Activated CD4-positive, alpha-beta T cell treated with anti-CD3 and anti-CD28 coated beads, Interleukin-2, amount 50 U/mL, for 48 hours (primary cell): ENCODE data around the gene AKAP8L.
"Not testable (repeated sequence)": the region's sequence is repeated elsewhere in the genome, so short reads cannot be mapped to it uniquely, and the experiment has no call there.

Experiments used
- DNase-seq, 2 experiments: peaks; one replicate each; pipeline ENCODE4 v3.0.0-alpha.2; 2020

The AKAP8L gene

GRCh38 chr19:15352535-15352934, 66.3 kb downstream of the AKAP8L start:
- DNase-seq = not testable (repeated sequence)

DNA sequence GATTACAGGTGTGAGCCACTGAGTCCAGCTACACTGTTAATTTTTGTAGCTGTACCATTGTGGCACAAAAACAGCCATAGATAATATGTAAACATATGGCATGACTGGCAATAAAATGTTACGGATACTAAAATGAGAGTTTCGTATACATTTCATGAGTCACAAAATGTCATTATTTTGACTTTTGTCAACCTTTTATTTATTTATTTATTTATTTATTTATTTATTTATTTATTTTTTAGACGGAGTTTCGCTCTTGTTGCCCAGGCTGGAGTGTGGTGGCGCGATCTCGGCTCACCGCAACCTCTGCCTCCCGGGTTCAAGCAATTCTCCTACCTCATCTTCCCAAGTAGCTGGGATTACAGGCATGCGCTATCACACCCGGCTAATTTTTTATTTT, 77.5 kb downstream of the AKAP8L start:
- DNase-seq = not testable (repeated sequence)

- no peak for DNase-seq
Observed at GRCh38 chr19:15340086-15340485, 78.7 kb downstream of the AKAP8L start.

GRCh38 chr19:15337202-15337601, 81.6 kb downstream of the AKAP8L start:
- DNase-seq = no peak

DNA sequence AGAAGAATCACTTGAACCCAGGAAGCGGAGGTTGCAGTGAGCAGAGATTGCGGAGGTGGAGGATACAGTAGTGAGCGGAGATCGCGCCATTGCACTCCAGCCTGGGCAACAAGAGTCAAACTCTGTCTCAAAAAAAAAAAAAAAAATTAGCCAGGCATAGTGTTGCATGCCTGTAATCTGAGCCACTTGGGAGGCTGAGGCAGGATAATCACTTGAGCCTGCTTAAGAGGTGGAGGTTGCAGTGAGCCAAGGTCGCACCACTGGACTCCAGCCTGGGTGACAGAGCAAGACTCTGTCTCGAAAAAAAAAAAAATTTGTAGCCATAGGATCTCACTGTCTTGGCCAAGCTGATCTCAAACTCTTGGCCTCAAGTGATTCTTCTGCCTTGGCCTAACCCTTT, 82.8 kb downstream of the AKAP8L start:
- not testable (repeated sequence) for DNase-seq

DNA sequence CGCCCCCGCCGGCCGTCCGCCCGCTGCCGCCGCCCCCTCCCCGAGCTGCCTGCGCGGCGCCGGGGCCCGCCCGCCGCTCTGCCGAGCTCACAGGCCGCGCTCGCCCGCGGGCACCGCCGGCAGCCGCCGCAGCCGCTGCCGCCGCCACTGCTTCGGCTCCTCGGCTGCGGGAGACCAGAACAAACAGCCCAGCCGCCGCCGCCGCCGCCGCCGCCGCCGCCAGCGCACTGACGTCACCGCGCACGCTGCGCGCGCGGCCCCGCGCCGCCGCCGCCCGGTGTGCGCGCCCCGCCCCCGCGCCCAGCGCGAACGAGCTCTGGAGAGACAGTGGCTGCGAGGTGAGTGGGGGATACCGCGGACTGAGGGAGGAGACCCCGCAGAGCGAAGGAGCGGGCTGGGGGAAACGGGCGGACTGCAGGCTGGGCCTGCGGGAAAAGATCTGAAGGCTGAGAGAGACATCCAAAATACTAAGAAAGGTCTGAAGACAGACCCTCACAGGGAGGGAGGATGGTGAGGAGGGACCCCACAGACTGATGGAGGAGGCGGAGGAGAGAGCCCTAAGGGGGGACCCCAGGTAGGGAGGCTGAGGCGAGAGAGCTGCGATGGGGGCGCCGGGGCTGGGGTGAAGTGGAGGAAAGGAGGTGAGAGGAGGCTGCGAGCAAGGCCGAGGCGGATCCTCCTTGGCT, 86.3 kb downstream of the AKAP8L start, which contains the start of gene BRD4:
TSS of gene BRD4 (minus strand) at position 229 of the 686 bp plus-strand sequence. CDS start 59,440 bp downstream, outside the sequence.
- DNase-seq = peak; percentile 76

DNA sequence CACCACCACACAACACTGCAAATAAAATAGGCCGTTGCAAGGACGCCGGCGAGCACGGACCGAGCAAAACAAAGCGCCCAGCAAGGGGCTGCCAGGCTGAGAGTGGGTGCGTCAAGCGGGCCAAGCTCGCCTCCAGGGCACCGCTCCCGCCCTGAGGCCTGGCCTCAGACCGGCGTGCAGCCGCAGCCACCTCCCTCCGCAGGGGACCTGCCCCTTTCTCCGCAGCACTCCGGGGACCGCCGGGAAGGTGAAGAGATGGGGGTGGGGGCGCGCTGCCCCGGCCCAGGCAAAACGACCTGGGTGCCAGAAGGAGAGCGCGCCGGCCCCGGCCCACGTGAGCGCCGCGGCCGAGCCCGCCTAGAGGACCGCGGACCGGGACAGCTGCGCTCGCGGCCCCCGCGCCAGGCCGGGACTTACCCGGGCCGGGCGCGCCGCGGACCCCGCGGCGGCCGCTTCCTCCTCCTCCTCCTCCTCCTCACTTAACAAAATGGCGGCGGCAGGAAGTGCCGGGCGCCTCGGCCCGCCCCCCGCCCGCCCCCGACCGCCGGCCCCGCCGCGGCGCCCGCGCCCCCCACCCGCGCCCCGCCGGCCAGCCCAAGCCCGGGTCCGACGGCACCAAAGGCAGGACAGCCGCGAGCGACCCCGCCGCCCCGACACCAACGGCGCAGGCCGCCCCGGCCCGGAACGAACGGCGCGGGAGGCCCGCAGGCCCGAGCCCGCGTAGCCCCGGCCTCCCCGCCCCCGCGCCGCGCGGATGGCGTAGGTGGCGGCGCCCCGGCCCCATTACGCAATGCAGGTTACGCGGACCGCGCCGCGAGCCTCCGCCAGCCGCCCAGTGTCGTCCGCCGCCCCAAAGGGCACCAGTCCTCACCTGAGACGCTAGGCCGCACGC, 87.1 kb downstream of the AKAP8L start:
- peak; percentile 59 to 67 for DNase-seq

- no peak for DNase-seq
Observed at GRCh38 chr19:15330801-15331418, 87.9 kb downstream of the AKAP8L start.
